ENCODE data around the gene CDC34. TPM values are rescaled to one million over a fixed set of nuclear protein-coding genes. Genes with fewer than 3 reads are reported as not detected.
A peak's percentile ranks its signal among the peaks of the same experiment; 100 is the strongest.

The CDC34 gene
- total RNA-seq, 2 donors from 2014 or later = 128 to 138 TPM

DNA sequence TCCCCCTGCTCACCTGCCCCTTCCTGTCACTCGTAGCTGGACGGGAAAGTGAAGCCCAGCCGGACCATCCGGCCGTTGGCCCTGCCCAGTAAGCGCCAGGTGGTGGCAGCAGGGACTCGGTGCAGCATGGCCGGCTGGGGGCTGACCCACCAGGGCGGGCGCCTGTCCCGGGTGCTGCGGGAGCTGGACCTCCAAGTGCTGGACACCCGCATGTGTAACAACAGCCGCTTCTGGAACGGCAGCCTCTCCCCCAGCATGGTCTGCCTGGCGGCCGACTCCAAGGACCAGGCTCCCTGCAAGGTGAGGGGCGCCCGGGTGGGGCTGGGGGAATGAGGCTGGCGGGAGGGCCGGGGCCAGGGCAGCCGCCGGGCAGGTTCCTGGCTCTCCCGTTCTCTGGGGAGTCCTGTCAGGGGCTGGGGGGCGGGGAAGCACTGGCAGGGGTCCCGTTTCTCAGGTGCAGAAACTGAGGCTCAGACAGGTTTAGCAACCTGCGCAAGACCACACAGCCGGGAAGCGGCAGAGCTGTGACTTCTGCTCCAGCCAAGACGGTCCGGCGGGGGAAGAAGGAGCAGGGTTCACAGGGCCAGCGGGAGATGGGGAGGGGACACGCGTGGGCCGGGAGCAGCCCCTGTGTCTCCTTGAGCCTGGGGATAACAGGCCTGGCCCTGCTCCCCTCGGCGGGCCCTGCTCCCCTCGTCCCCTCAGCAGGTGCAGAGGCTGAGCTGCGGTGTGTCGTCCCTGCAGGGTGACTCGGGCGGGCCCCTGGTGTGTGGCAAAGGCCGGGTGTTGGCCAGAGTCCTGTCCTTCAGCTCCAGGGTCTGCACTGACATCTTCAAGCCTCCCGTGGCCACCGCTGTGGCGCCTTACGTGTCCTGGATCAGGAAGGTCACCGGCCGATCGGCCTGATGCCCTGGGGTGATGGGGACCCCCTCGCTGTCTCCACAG, 17.6 kb downstream of the CDC34 start:
- Mint-ChIP-seq H3K9me3 (no peaks in the 10 kb centered on the region), H3K27me3 (ENCODE audit: insufficient read depth) (peaks cover 4% of the 10 kb centered on the region), H3K27ac (no peak overlapping the region), H3K4me1 (no peaks in the 10 kb centered on the region), H3K36me3 (ENCODE audit: low read depth) (no peaks in the 10 kb centered on the region), H3K4me3 (no peak overlapping the region)
- H3K27me3 ChIP-seq (ENCODE audit: control insufficient read depth, insufficient read depth, low read length, poor library complexity, severe bottlenecking) = no peaks in the 10 kb centered on the region
- no peak overlapping the region for H3K9ac ChIP-seq (ENCODE audit: extremely low read depth, low read length, poor library complexity, severe bottlenecking)
- H3K36me3 ChIP-seq (ENCODE audit: control insufficient read depth, insufficient read depth, low read length) = no peaks in the 10 kb centered on the region
- no peak overlapping the region for H3K4me3 ChIP-seq (ENCODE audit: low read length)
- no peaks in the 10 kb centered on the region for H3K9me3 ChIP-seq (ENCODE audit: control insufficient read depth, low read length)
- H3K27ac ChIP-seq (ENCODE audit: low read depth, low read length) = no peak overlapping the region
- TF ChIP-seq, protein P1, sequence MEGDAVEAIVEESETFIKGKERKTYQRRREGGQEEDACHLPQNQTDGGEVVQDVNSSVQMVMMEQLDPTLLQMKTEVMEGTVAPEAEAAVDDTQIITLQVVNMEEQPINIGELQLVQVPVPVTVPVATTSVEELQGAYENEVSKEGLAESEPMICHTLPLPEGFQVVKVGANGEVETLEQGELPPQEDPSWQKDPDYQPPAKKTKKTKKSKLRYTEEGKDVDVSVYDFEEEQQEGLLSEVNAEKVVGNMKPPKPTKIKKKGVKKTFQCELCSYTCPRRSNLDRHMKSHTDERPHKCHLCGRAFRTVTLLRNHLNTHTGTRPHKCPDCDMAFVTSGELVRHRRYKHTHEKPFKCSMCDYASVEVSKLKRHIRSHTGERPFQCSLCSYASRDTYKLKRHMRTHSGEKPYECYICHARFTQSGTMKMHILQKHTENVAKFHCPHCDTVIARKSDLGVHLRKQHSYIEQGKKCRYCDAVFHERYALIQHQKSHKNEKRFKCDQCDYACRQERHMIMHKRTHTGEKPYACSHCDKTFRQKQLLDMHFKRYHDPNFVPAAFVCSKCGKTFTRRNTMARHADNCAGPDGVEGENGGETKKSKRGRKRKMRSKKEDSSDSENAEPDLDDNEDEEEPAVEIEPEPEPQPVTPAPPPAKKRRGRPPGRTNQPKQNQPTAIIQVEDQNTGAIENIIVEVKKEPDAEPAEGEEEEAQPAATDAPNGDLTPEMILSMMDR (conservative IDR thresholded peaks at IDR 0.05) = no peak
- 92 to 93% methylated on average over 30 to 52 of the region's 52 CpGs for WGBS, 2 experiments (ENCODE audit: insufficient coverage in 1 of 2, insufficient read length in 1 of 2)
- H3K4me1 ChIP-seq (ENCODE audit: control insufficient read depth, insufficient read depth, low read length) = no peaks in the 10 kb centered on the region
- peak; percentile 47 for DNase-seq

DNA sequence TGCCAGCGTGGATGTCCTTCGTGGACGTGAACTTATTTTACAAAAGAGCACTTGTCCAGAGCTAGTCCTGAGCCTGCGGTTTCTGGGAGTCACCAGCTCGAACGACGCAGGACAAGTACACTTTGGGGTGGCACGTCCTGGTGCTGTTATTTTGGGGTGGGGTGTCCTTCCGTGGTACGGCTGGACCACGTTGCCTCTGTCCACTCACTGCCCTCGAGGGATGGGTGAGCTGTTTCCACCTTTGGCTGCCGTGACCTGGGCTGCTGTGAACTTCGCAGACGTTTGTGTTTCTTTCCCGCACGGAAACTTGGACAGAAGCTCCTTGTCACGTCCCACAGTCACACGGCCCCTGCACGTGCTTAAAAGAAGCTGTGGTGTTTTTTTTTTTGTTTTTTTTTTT, 23.3 kb downstream of the CDC34 start:
- Mint-ChIP-seq H3K4me3 (no peak overlapping the region), H3K27me3 (ENCODE audit: insufficient read depth) (peaks cover 4% of the 10 kb centered on the region), H3K4me1 (no peaks in the 10 kb centered on the region), H3K27ac (no peak overlapping the region), H3K9me3 (no peaks in the 10 kb centered on the region), H3K36me3 (ENCODE audit: low read depth) (no peaks in the 10 kb centered on the region)
- TF ChIP-seq, protein P1 (conservative IDR thresholded peaks at IDR 0.05) = no peak
- Histone ChIP-seq H3K4me1 (ENCODE audit: control insufficient read depth, insufficient read depth, low read length) (peaks cover 4% of the 10 kb centered on the region), H3K27ac (ENCODE audit: low read depth, low read length) (no peak overlapping the region), H3K4me3 (ENCODE audit: low read length) (no peak overlapping the region), H3K36me3 (ENCODE audit: control insufficient read depth, insufficient read depth, low read length) (no peaks in the 10 kb centered on the region), H3K27me3 (ENCODE audit: control insufficient read depth, insufficient read depth, low read length, poor library complexity, severe bottlenecking) (no peaks in the 10 kb centered on the region), H3K9ac (ENCODE audit: extremely low read depth, low read length, poor library complexity, severe bottlenecking) (no peak overlapping the region), H3K9me3 (ENCODE audit: control insufficient read depth, low read length) (no peaks in the 10 kb centered on the region)
- DNase-seq = no peak
- whole genome bisulfite sequencing, 2 experiments (ENCODE audit: insufficient coverage in 1 of 2, insufficient read length in 1 of 2) = 89 to 95% methylated on average over 10 to 20 of the region's 20 CpGs

DNA sequence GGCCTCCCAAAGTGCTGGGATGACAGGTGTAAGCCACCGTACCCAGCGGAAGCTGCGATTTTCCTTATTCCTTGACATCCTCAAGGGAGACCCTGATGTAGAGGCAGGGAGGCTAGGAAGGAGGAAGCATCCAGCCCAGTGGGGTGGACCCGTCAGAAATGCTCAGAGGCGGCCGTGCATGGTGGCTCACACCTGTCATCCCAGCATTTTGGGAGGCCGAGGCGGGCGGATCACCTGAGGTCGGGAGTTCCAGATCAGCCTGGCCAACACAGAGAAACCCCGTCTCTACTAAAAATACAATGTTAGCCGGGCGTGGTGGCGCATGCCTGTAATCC, 23.9 kb downstream of the CDC34 start:
- Histone ChIP-seq H3K9ac (ENCODE audit: extremely low read depth, low read length, poor library complexity, severe bottlenecking) (no peak overlapping the region), H3K27ac (ENCODE audit: low read depth, low read length) (no peak overlapping the region), H3K36me3 (ENCODE audit: control insufficient read depth, insufficient read depth, low read length) (no peaks in the 10 kb centered on the region), H3K27me3 (ENCODE audit: control insufficient read depth, insufficient read depth, low read length, poor library complexity, severe bottlenecking) (no peaks in the 10 kb centered on the region), H3K9me3 (ENCODE audit: control insufficient read depth, low read length) (no peaks in the 10 kb centered on the region), H3K4me3 (ENCODE audit: low read length) (no peak overlapping the region), H3K4me1 (ENCODE audit: control insufficient read depth, insufficient read depth, low read length) (peaks cover 4% of the 10 kb centered on the region)
- Mint-ChIP-seq H3K27ac (no peak overlapping the region), H3K27me3 (ENCODE audit: insufficient read depth) (peaks cover 4% of the 10 kb centered on the region), H3K36me3 (ENCODE audit: low read depth) (no peaks in the 10 kb centered on the region), H3K9me3 (no peaks in the 10 kb centered on the region), H3K4me1 (no peaks in the 10 kb centered on the region), H3K4me3 (no peak overlapping the region)
- WGBS, 2 experiments (ENCODE audit: insufficient coverage in 1 of 2, insufficient read length in 1 of 2) = 82 to 97% methylated on average over 9 to 14 of the region's 14 CpGs
- TF ChIP-seq, protein P1 (conservative IDR thresholded peaks at IDR 0.05) = no peak
- DNase-seq = no peak
